ENCODE results near the gene C20orf173.

GRCh38 chr20:35571555-35571954 lies 42.1 kb upstream of the C20orf173 start:
- no peak for TF ChIP-seq YY1 (IDR thresholded peaks at IDR 0.05; ENCODE audit: insufficient read depth, insufficient read length)
- TF ChIP-seq ZNF274 (IDR thresholded peaks at IDR 0.05; ENCODE audit: low read depth, low read length): no peak
- no peak for TF ChIP-seq SUZ12 (IDR thresholded peaks at IDR 0.05; ENCODE audit: extremely low read depth, insufficient read depth, insufficient read length)

Measured in NT2/D1 (cell line).